Cerebellar cortex (tissue), 1 donor: ENCODE results near the gene SYNM.
"Not testable (repeated sequence)": the region's sequence is repeated elsewhere in the genome, so short reads cannot be mapped to it uniquely, and the experiment has no call there.

Experiments
- DNase-seq: peaks from one replicate; pipeline ENCODE4 v3.0.0-alpha.2; 2015; ENCODE audit warnings: low spot score

The SYNM gene

DNA sequence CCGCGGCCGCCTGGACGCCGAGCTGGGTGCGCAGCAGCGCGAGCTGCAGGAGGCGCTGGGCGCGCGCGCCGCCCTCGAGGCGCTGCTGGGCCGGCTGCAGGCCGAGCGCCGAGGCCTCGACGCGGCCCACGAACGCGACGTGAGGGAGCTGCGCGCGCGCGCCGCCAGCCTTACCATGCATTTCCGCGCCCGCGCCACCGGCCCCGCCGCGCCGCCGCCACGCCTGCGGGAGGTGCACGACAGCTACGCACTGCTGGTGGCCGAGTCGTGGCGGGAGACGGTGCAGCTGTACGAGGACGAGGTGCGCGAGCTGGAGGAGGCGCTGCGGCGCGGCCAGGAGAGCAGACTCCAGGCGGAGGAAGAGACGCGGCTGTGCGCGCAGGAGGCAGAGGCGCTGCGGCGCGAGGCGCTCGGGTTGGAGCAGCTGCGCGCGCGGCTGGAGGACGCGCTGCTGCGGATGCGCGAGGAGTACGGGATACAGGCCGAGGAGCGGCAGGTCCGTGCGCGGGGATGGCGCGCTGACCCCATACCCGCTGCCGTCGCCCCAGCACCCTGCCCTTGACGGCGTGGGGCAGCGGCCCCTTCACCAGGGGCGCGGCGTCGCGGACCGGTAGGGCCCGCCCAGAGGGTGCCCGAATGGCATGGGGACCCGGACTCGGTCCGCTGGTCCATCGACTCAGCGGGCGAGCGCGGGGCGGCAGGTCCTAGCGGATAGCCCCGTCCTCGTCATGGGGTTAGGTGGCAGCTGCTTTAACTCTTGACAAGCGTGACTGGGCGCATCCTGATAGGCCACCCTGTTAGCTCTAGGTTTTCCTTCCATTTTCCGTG is 848 bp downstream of the SYNM start:
- DNase-seq, result no peak

GRCh38 chr15:99106417-99107220 is 1.7 kb downstream of the SYNM start:
- no peak for DNase-seq

DNA sequence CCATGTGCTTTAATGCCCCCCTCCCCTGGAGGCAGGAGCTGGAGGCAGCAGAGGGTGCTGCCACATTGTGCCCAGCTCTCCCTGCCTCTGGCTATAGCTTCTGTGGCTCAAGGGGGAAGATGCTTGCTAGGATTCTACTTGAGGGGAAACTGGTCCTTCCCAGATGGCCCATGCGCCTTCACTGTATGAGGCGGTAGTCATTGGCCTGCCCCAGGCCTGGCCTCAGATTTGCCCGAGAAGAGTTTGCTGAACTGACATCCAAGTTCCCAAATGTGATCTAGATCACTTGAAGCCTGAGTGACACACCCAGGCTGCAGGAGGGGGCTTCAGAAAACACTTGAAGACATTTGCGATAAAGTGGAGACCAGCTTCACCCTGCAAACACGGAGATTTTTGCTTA is 4.1 kb downstream of the SYNM start:
- DNase-seq, result no peak

GRCh38 chr15:99109555-99110021 is 4.7 kb downstream of the SYNM start:
- DNase-seq, result no peak

GRCh38 chr15:99110093-99110492 is 5.2 kb downstream of the SYNM start:
- no peak for DNase-seq

DNA sequence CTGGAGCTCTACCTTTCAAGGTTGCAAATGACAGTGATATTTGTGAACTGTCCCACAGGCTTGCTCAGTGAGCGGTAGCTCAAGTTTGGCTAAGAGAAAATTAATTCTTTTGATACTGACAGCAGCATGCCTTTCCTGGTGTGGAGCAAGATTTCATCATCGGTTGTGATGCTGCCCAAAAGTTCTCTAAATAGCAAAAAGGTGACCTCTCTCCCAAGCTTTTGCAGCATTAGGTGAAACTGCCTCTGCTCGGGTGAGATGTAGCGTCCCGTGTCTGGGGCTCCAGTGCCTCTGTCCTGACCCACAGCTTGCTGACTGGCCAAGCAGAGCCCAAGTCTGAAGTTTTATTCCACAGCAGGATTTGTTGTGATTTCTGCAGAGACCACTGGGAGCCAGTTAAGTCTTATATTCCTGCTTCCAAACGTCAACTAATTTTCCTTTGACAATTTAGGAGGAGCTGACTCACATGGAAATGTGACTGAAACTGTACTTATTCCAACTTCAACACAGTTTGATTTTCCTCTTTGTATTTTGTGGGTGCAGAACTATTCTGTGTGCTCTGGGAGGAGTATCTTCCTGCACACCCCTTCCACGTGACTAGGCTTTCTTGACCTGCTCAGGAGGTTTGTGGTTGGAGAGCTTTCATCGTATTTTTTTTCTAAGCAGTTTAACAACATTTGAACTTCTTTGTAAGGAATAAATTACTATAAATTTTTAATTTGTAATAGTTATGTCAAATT is 5.9 kb downstream of the SYNM start:
- no peak for DNase-seq

GRCh38 chr15:99111641-99112040 is 6.8 kb downstream of the SYNM start:
- DNase-seq, result not testable (repeated sequence)

- no peak for DNase-seq
Measured at GRCh38 chr15:99113547-99114271, 8.8 kb downstream of the SYNM start.

GRCh38 chr15:99114511-99115299 is 9.8 kb downstream of the SYNM start:
- no peak for DNase-seq

- no peak for DNase-seq
Measured at GRCh38 chr15:99115300-99116215, 10.7 kb downstream of the SYNM start.

DNA sequence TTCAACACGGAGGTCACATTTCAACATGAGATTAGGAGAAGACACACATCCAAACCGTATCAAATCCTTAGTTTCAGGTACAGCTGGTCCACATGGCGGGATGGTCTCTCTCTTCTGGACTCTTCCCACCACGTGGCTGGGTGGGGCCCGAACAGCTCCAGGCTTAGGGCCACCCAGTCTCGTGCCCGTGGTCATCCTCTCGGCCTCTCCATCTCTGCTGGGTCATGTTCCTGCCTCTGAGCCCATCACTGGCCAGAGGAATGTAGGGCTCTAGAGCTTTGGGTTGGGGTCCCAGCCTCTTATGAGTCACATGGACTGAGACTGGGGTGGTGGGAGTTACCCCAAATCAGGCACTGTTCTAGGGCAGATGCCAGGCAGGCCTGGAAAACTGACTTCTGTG is 12.2 kb downstream of the SYNM start:
- DNase-seq, result no peak

DNA sequence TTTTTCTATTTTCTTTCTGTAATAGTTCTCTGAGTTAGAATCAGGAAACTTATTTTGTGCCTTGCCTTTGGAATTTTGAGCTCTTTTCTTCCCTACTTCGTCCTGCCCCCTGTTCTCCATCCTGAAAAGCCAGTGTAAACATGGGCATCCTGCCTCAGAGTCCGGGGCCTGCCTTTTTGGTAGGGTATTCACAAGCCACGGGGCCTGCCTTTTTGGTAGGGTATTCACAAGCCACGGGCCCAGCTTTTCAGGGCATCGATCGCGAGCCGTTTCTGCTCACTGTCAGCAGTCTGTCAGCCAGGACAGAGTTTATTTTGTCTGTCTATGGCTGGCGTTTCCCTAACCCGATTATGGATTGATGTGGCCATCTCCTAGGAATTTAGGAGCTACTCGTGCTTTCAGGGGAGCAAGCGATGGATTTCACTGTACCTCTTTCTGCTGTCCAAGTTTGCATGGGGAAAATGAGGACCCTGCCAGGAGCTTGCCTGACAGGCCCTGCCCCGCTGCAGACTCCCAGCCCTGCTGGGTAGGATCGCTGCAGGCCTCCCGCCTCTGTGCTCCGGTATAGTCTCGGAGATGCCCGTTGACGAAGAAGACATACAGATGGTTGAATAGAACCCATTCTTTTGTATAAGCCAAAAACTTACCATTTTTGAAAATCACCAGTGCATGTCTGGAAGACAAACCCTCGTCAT is 12.8 kb downstream of the SYNM start:
- DNase-seq, result no peak

GRCh38 chr15:99118258-99118632 is 13.4 kb downstream of the SYNM start:
- no peak for DNase-seq

GRCh38 chr15:99118801-99119546 is 14.1 kb downstream of the SYNM start:
- no peak for DNase-seq

- no peak for DNase-seq
Measured at GRCh38 chr15:99120050-99120777, 15.3 kb downstream of the SYNM start.

- no peak for DNase-seq
Measured at GRCh38 chr15:99121207-99121606, 16.3 kb downstream of the SYNM start.

GRCh38 chr15:99121691-99122410 is 17.0 kb downstream of the SYNM start:
- no peak for DNase-seq
